WTC11 (cell line): Measurements from ENCODE around the gene SEBOX. TPM values are rescaled to one million over a fixed set of nuclear protein-coding genes. Genes with fewer than 3 reads are reported as not detected.

Source experiments
- ATAC-seq: fragments of 200-7000 bp; cut with Tn5 transposase; 2 replicates; pipeline ENCODE4 v1.10.0; 2021; ENCODE audit warnings: mild to moderate bottlenecking, moderate library complexity
- CTCF ChIA-PET: fragments of 300-600 bp; sonication (Branson Sonifier 250); formaldehyde crosslinking; loops from one replicate; lab custom pipeline; 2021; ENCODE audit warnings: antibody characterized with exemption; lab: Charles Lee
- POLR2A ChIA-PET: fragments of 350-600 bp; sonication (Branson Sonifier 250); formaldehyde crosslinking; loops from one replicate; lab custom pipeline; 2021; ENCODE audit warnings: antibody characterized with exemption; lab: Charles Lee
- DNase-seq: peaks from one replicate; pipeline ENCODE4 v3.0.0; 2021; ENCODE audit warnings: low spot score
- H3K27ac Mint-ChIP-seq: 2 replicates; pipeline ENCODE4 v1.8.0; 2021; ENCODE audit warnings: mixed read lengths
- H3K27me3 Mint-ChIP-seq: 2 replicates; pipeline ENCODE4 v1.8.0; 2021; ENCODE audit warnings: low read depth, mild to moderate bottlenecking, moderate library complexity, mixed read lengths
- H3K36me3 Mint-ChIP-seq: 2 replicates; pipeline ENCODE4 v1.8.0; 2021; ENCODE audit warnings: mixed read lengths
- H3K4me1 Mint-ChIP-seq: 2 replicates; pipeline ENCODE4 v1.8.0; 2022; ENCODE audit warnings: mixed read lengths
- H3K4me3 Mint-ChIP-seq: 2 replicates; pipeline ENCODE4 v1.8.0; 2021; ENCODE audit warnings: mild to moderate bottlenecking, moderate library complexity, mixed read lengths
- H3K9me3 Mint-ChIP-seq: 2 replicates; pipeline ENCODE4 v1.8.0; 2021; ENCODE audit warnings: mixed read lengths
- ARID4B ChIP-seq: sonication (generic); formaldehyde crosslinking; IDR thresholded peaks from 2 replicates; pipeline ENCODE4 v1.8.0; 2023; ENCODE audit warnings: missing genetic modification reagents, mild to moderate bottlenecking, borderline replicate concordance
- ATF1 ChIP-seq: sonication (generic); formaldehyde crosslinking; IDR thresholded peaks from 2 replicates; pipeline ENCODE4 v1.8.1; 2023; ENCODE audit warnings: mild to moderate bottlenecking, moderate library complexity, missing genetic modification reagents
- FOXP4 ChIP-seq: sonication (generic); formaldehyde crosslinking; IDR thresholded peaks from 2 replicates; pipeline ENCODE4 v1.8.0; 2022; ENCODE audit warnings: mild to moderate bottlenecking, missing genetic modification reagents
- JUN ChIP-seq: sonication (generic); formaldehyde crosslinking; IDR thresholded peaks from 2 replicates; pipeline ENCODE4 v1.8.0; 2023; ENCODE audit warnings: mild to moderate bottlenecking, missing genetic modification reagents
- NR1H2 ChIP-seq: sonication (generic); formaldehyde crosslinking; IDR thresholded peaks from 2 replicates; pipeline ENCODE4 v1.9.0; 2021; ENCODE audit warnings: mild to moderate bottlenecking, moderate library complexity, missing genetic modification reagents
- NR3C1 ChIP-seq: sonication (generic); formaldehyde crosslinking; conservative IDR thresholded peaks from 2 replicates; pipeline ENCODE4 v1.8.1; 2023; ENCODE audit warnings: low read depth, mild to moderate bottlenecking, missing genetic modification reagents
- PRRX2 ChIP-seq: fragments of 250-450 bp; sonication (Bioruptor Pico); IDR thresholded peaks from 2 replicates; pipeline ENCODE4 v1.8.0; 2021; ENCODE audit warnings: mild to moderate bottlenecking
- RORB ChIP-seq: fragments of 250-450 bp; sonication (Bioruptor Pico); IDR thresholded peaks from 2 replicates; pipeline ENCODE4 v1.9.0; 2021; ENCODE audit warnings: mild to moderate bottlenecking
- SP1 ChIP-seq: sonication (generic); formaldehyde crosslinking; conservative IDR thresholded peaks from 2 replicates; pipeline ENCODE4 v1.8.1; 2022; ENCODE audit warnings: missing genetic modification reagents
- TEAD1 ChIP-seq: sonication (generic); formaldehyde crosslinking; IDR thresholded peaks from 2 replicates; pipeline ENCODE4 v1.8.0; 2022; ENCODE audit warnings: mild to moderate bottlenecking, missing genetic modification reagents
- TEAD4 ChIP-seq: sonication (generic); formaldehyde crosslinking; IDR thresholded peaks from 2 replicates; pipeline ENCODE4 v1.8.0; 2022; ENCODE audit warnings: mild to moderate bottlenecking, missing genetic modification reagents
- USF1 ChIP-seq: sonication (generic); formaldehyde crosslinking; IDR thresholded peaks from 2 replicates; pipeline ENCODE4 v1.8.0; 2022; ENCODE audit warnings: mild to moderate bottlenecking, missing genetic modification reagents
- ZNF121 ChIP-seq: sonication (generic); formaldehyde crosslinking; IDR thresholded peaks from 2 replicates; pipeline ENCODE4 v1.8.0; 2023; ENCODE audit warnings: missing genetic modification reagents
- ZNF232 ChIP-seq: sonication (generic); formaldehyde crosslinking; IDR thresholded peaks from 2 replicates; pipeline ENCODE4 v1.8.0; 2022; ENCODE audit warnings: mild to moderate bottlenecking, missing genetic modification reagents
- ZNF425 ChIP-seq: fragments of 250-450 bp; sonication (Bioruptor Pico); conservative IDR thresholded peaks from 2 replicates; pipeline ENCODE4 v1.9.0; 2021; ENCODE audit warnings: mild to moderate bottlenecking
- total RNA-seq: library from RNA; stranded (reverse); gene quantifications from 3 replicates; pipeline ENCODE4 v1.2.3, GENCODE V29; 2021

The SEBOX gene
- total RNA-seq, 1 experiment from 2014 or later: not detected

GRCh38 chr17:28318759-28319597 lies 46.0 kb downstream of the SEBOX start, which contains the start of gene TMEM97 (continued):
- TF ChIP-seq SP1 (CRISPR knock-in tag) (peak; percentile 96), NR1H2 (CRISPR knock-in tag) (no peak), USF1 (peak; percentile 62; the same call in 1 of the 2 replicates), ARID4B (peak; percentile 80; the same call in 1 of the 2 replicates), FOXP4 (peak; percentile 35), TEAD4 (CRISPR knock-in tag) (peak; percentile 39; the same call in 1 of the 2 replicates), ZNF232 (CRISPR knock-in tag) (peak; percentile 25; the same call in 1 of the 2 replicates)

GRCh38 chr17:28317966-28318758 lies 46.8 kb downstream of the SEBOX start:
- no peaks in the 10 kb centered on the region for H3K9me3 Mint-ChIP-seq
- H3K27ac Mint-ChIP-seq: peak overlapping the region; percentile 4
- no peaks in the 10 kb centered on the region; the same call in 1 of the 2 replicates for H3K27me3 Mint-ChIP-seq
- ChIA-PET CTCF (interaction anchor here (0.6 to 2.7 kb wide), 8 partner anchors 13 to 128 kb away, joined by 3 to 12 read pairs (median 7); partner anchors contain the start of genes IFT20 and TNFAIP1), POLR2A (interaction anchor here (0.7 to 2.9 kb wide), 3 partner anchors 13 to 67 kb away, joined by 3 to 17 read pairs (median 3); partner anchors contain the start of genes IFT20 and TNFAIP1)
- peaks cover 49% of the 10 kb centered on the region for H3K4me1 Mint-ChIP-seq
- H3K36me3 Mint-ChIP-seq: peaks cover 12% of the 10 kb centered on the region
- H3K4me3 Mint-ChIP-seq: peak overlapping the region; percentile 77
- DNase-seq: peak; percentile 44
- peak; percentile 20 for ATAC-seq
- TF ChIP-seq ZNF425 (CRISPR knock-in tag) (no peak), JUN (0 out of 2 replicates have a peak, but pooled peaks have one; percentile 65), RORB (CRISPR knock-in tag) (no peak), ZNF121 (CRISPR knock-in tag) (no peak), PRRX2 (no peak), ATF1 (CRISPR knock-in tag) (no peak), ARID4B (no peak), TEAD1 (no peak), NR3C1 (CRISPR knock-in tag) (no peak)
